HCT116 (cell line): ENCODE results near the gene LRIT3. TPM values are rescaled to one million over a fixed set of nuclear protein-coding genes. Genes with fewer than 3 reads are reported as not detected.
A peak's percentile ranks its signal among the peaks of the same experiment; 100 is the strongest.

Experiments
- ATAC-seq: fragments of 200-7000 bp; cut with Tn5 transposase; 2 replicates; pipeline ENCODE4 v1.9.1; 2020; ENCODE audit warnings: mild to moderate bottlenecking, moderate library complexity
- Bru-seq: library from RNA; stranded (reverse); fragments of 400-500 nt; gene quantifications from one replicate; lab custom pipeline; 2021; lab: Mats Ljungman, UMichigan
- BruChase-seq, 2 experiments: library from RNA; stranded (reverse); fragments of 400-500 nt; gene quantifications; one replicate each; lab custom pipeline; 2021; lab: Mats Ljungman, UMichigan
- BruUV-seq: library from RNA; stranded (reverse); fragments of 400-500 nt; replicated peaks from 2 replicates; lab custom pipeline; 2021; lab: Mats Ljungman, UMichigan
- CTCF ChIA-PET: fragments of 300-600 bp; sonication (Branson Sonifier 250); formaldehyde crosslinking; loops from one replicate; lab custom pipeline; 2021; ENCODE audit warnings: antibody characterized with exemption; lab: Charles Lee
- POLR2A ChIA-PET: fragments of 300-600, 350-600 bp; sonication (Branson Sonifier 250); formaldehyde crosslinking; loops from one replicate; lab custom pipeline; 2021; ENCODE audit warnings: antibody characterized with exemption; lab: Charles Lee
- RAD21 ChIA-PET, 2 experiments: fragments of 300-600 bp; sonication (Branson Sonifier 250); formaldehyde crosslinking; loops; one replicate each; lab custom pipeline; 2023; ENCODE audit warnings: low total read pairs in 2 of 2; ENCODE audit not compliant: uncharacterized antibody in 2 of 2, unreplicated experiment in 2 of 2, low non-redundant PET in 1 of 2; lab: Charles Lee
- DNase-seq: peaks from one replicate; pipeline ENCODE4 v3.0.0-alpha.2; 2010; ENCODE audit warnings: low read depth, low spot score
- H2AFZ ChIP-seq: fragments of 200-600 bp; shearing (Covaris generic), sonication (generic); 2 replicates; pipeline ENCODE4 v1.6.1; 2017; ENCODE audit warnings: low read depth, mixed run types, mixed read lengths, antibody characterized with exemption, low read length; ENCODE audit not compliant: poor library complexity, severe bottlenecking
- H3K27ac ChIP-seq: 2 replicates; pipeline ENCODE4 v1.5.1; 2012; ENCODE audit warnings: low read depth, low read length
- H3K27me3 ChIP-seq: fragments of 200-600 bp; sonication (generic); 2 replicates; pipeline ENCODE4 v1.6.1; 2016; ENCODE audit warnings: mixed run types, low read length, mixed read lengths; ENCODE audit not compliant: insufficient read depth
- H3K36me3 ChIP-seq, 2 experiments: fragments of 200-500 bp in 1 of 2; fragments of 200-600 bp in 1 of 2; sonication (Bioruptor generic) in 1 of 2; sonication (generic) in 1 of 2; 2 replicates each; pipeline versions ENCODE4 v1.5.1 to v1.6.1; 2014 to 2016; ENCODE audit warnings: low read length in 2 of 2, inconsistent platforms in 1 of 2, mixed read lengths in 1 of 2, mixed run types in 1 of 2; ENCODE audit not compliant: insufficient read depth in 2 of 2, control insufficient read depth in 1 of 2
- H3K4me1 ChIP-seq, 2 experiments: fragments of 200-600 bp in 1 of 2; sonication (generic) in 1 of 2; 2 replicates each; pipeline versions ENCODE4 v1.5.1 to v1.6.1; 2012 to 2017; ENCODE audit warnings: low read length in 2 of 2, inconsistent platforms in 1 of 2, mild to moderate bottlenecking in 1 of 2, mixed read lengths in 1 of 2, mixed run types in 1 of 2, moderate library complexity in 1 of 2; ENCODE audit not compliant: insufficient read depth in 2 of 2, control insufficient read depth in 1 of 2
- H3K4me2 ChIP-seq: fragments of 200-600 bp; sonication (generic); 2 replicates; pipeline ENCODE4 v1.6.1; 2017; ENCODE audit warnings: mixed run types, low read length, mixed read lengths
- H3K4me3 ChIP-seq, 2 experiments: fragments of 200-600 bp in 1 of 2; sonication (generic) in 1 of 2; replicated peaks in 1 of 2; 2 replicates each; pipeline ENCODE4 v1.5.1; 2011 to 2016; ENCODE audit warnings: low read length in 2 of 2, control low read depth in 1 of 2, low read depth in 1 of 2, mild to moderate bottlenecking in 1 of 2, mixed read lengths in 1 of 2, mixed run types in 1 of 2
- H3K79me2 ChIP-seq: fragments of 200-600 bp; sonication (generic); 2 replicates; pipeline ENCODE4 v1.6.1; 2017; ENCODE audit warnings: mild to moderate bottlenecking, mixed run types, low read length, moderate library complexity, mixed read lengths; ENCODE audit not compliant: insufficient read depth
- H3K9ac ChIP-seq: fragments of 200-600 bp; sonication (generic); 2 replicates; pipeline ENCODE4 v1.6.1; 2016; ENCODE audit warnings: low read length, mixed read lengths
- H3K9me2 ChIP-seq: fragments of 200-600 bp; sonication (generic), shearing (Covaris generic); 2 replicates; pipeline ENCODE4 v1.6.1; 2017; ENCODE audit warnings: mixed run types, mild to moderate bottlenecking, moderate library complexity; ENCODE audit not compliant: insufficient read depth
- H3K9me3 ChIP-seq, 2 experiments: fragments of 200-500 bp in 1 of 2; fragments of 200-600 bp in 1 of 2; sonication (Bioruptor generic) in 1 of 2; sonication (generic) in 1 of 2; 2 replicates each; pipeline ENCODE4 v1.6.1; 2014 to 2017; ENCODE audit warnings: low read length in 2 of 2, mixed read lengths in 2 of 2, inconsistent platforms in 1 of 2, low read depth in 1 of 2, mild to moderate bottlenecking in 1 of 2, mixed run types in 1 of 2, moderate library complexity in 1 of 2; ENCODE audit not compliant: control insufficient read depth in 1 of 2, insufficient read depth in 1 of 2
- H4K20me1 ChIP-seq: fragments of 200-600 bp; sonication (generic), shearing (Covaris generic); 2 replicates; pipeline ENCODE4 v1.6.1; 2017; ENCODE audit warnings: mixed run types, mild to moderate bottlenecking, moderate library complexity; ENCODE audit not compliant: insufficient read depth
- ATF3 ChIP-seq: IDR thresholded peaks from 2 replicates; pipeline ENCODE4 v1.6.1; 2012
- CBX3 ChIP-seq: IDR thresholded peaks from 2 replicates; pipeline ENCODE4 v1.6.1; 2012; ENCODE audit warnings: low read depth
- CEBPB ChIP-seq: IDR thresholded peaks from 2 replicates; pipeline ENCODE4 v1.6.1; 2012; ENCODE audit warnings: low read depth
- CTCF ChIP-seq, 3 experiments: fragments of 200-600 bp in 1 of 3; sonication (generic) in 1 of 3; IDR thresholded peaks in 2 of 3; conservative IDR thresholded peaks in 1 of 3; 2 replicates each; pipeline ENCODE4 v1.5.1; 2012 to 2017; ENCODE audit warnings: low read depth in 2 of 3, low read length in 2 of 3, antibody characterized with exemption in 1 of 3, borderline replicate concordance in 1 of 3, control low read depth in 1 of 3, mild to moderate bottlenecking in 1 of 3, mixed read lengths in 1 of 3, mixed run types in 1 of 3, moderate library complexity in 1 of 3; ENCODE audit not compliant: insufficient read depth in 1 of 3
- EGR1 ChIP-seq: IDR thresholded peaks from 2 replicates; pipeline ENCODE4 v1.6.1; 2012; ENCODE audit warnings: low read depth
- ELF1 ChIP-seq: IDR thresholded peaks from 2 replicates; pipeline ENCODE4 v1.6.1; 2012; ENCODE audit warnings: low read depth, borderline replicate concordance
- EZH2 ChIP-seq: fragments of 200-600 bp; sonication (generic); IDR thresholded peaks from 2 replicates; pipeline ENCODE4 v1.6.1; 2017; ENCODE audit warnings: antibody characterized with exemption, mixed run types
- EZH2phosphoT487 ChIP-seq: fragments of 200-600 bp; IDR thresholded peaks from 2 replicates; pipeline ENCODE4 v1.6.1; 2018; ENCODE audit warnings: antibody characterized with exemption, borderline replicate concordance
- FOSL1 ChIP-seq: IDR thresholded peaks from 2 replicates; pipeline ENCODE4 v1.6.1; 2012; ENCODE audit warnings: low read depth
- MAX ChIP-seq: IDR thresholded peaks from 2 replicates; pipeline ENCODE4 v1.6.1; 2012
- POLR2A ChIP-seq: IDR thresholded peaks from 2 replicates; pipeline ENCODE4 v1.7.0; 2011; ENCODE audit warnings: borderline replicate concordance; ENCODE audit not compliant: insufficient read depth, insufficient read length; ENCODE audit errors: extremely low read depth
- RAD21 ChIP-seq: IDR thresholded peaks from 2 replicates; pipeline ENCODE4 v1.6.1; 2012; ENCODE audit warnings: low read depth, mild to moderate bottlenecking
- REST ChIP-seq: IDR thresholded peaks from 2 replicates; pipeline ENCODE4 v1.6.1; 2012; ENCODE audit warnings: low read depth
- SIN3A ChIP-seq: IDR thresholded peaks from 2 replicates; pipeline ENCODE4 v1.6.1; 2012; ENCODE audit warnings: low read depth
- SP1 ChIP-seq: IDR thresholded peaks from 2 replicates; pipeline ENCODE4 v1.6.1; 2012; ENCODE audit warnings: low read depth
- SRF ChIP-seq: IDR thresholded peaks from 2 replicates; pipeline ENCODE4 v1.6.1; 2012; ENCODE audit warnings: low read depth
- TCF7L2 ChIP-seq: IDR thresholded peaks from 2 replicates; pipeline ENCODE4 v1.7.0; 2011; ENCODE audit warnings: borderline replicate concordance, inconsistent platforms; ENCODE audit not compliant: insufficient read depth, insufficient read length; ENCODE audit errors: extremely low read depth
- YY1 ChIP-seq: IDR thresholded peaks from 2 replicates; pipeline ENCODE4 v1.6.1; 2011; ENCODE audit warnings: low read length, low read depth, moderate library complexity, mild to moderate bottlenecking; ENCODE audit not compliant: insufficient replicate concordance; ENCODE audit errors: extremely low read depth
- ZBTB33 ChIP-seq: IDR thresholded peaks from 2 replicates; pipeline ENCODE4 v1.6.1; 2011; ENCODE audit warnings: mild to moderate bottlenecking, low read length, moderate library complexity; ENCODE audit not compliant: insufficient replicate concordance; ENCODE audit errors: extremely low read depth
- ZFX ChIP-seq: fragments of 450-650 bp; IDR thresholded peaks from 2 replicates; pipeline ENCODE4 v1.6.1; 2017
- intact Hi-C: fragments of 100-400 bp; cut with micrococcal nuclease; formaldehyde crosslinking; loops from 2 replicates; pipeline ENCODE4 v1.10.0; 2022
- long read RNA-seq: library from polyadenylated mRNA; unstranded; transcript quantifications from one replicate; pipeline ENCODE4 v2.0.0, GENCODE V29; 2021; ENCODE audit not compliant: unreplicated experiment
- polyA plus RNA-seq: library from polyadenylated mRNA; unstranded; fragments of >200 nt; gene quantifications from 2 replicates; pipeline ENCODE4 v1.2.1, GENCODE V29; 2012; ENCODE audit warnings: missing spikeins
- total RNA-seq: library from RNA; stranded (reverse); gene quantifications from one replicate; pipeline ENCODE4 v1.2.1, GENCODE V29; 2021; ENCODE audit not compliant: unreplicated experiment

LRIT3 gene
- total RNA-seq (0.47 TPM), Bru-seq, nascent RNA (percentile 36 among the genes with signal in this experiment), BruChase-seq, experiment 1, labeled RNA remaining after a 6-hour chase (percentile 54 among the genes with signal in this experiment), BruChase-seq, experiment 2, labeled RNA remaining after a 2-hour chase (percentile 53 among the genes with signal in this experiment)
- polyA plus RNA-seq = 0.09 and 0.10 TPM in 2 replicates
- long read RNA-seq = 0 reads

GRCh38 chr4:109847896-109848442 is at the start of gene LRIT3:
TSS of gene LRIT3 (plus strand) at chr4:109848107. CDS start at chr4:109848202, 95 bp downstream.
- ATAC-seq (no peak), DNase-seq (no peak)
- Histone ChIP-seq H3K27ac (no peak within 1 kb of the TSS), H3K36me3 (no peaks in the 10 kb centered on the region), H3K9ac (no peak within 1 kb of the TSS), H3K4me1 (no peaks in the 10 kb centered on the region), H4K20me1 (no peaks in the 10 kb centered on the region), H2AFZ (no peak within 1 kb of the TSS), H3K4me3 (no peak within 1 kb of the TSS), H3K27me3 (no peaks in the 10 kb centered on the region), H3K79me2 (no peaks in the 10 kb centered on the region), H3K4me2 (no peak within 1 kb of the TSS), H3K9me2 (no peaks in the 10 kb centered on the region), H3K9me3 (no peaks in the 10 kb centered on the region)
- RAD21 ChIA-PET = no interaction called here
- intact Hi-C loops = no loop called here
- no peak for TF ChIP-seq POLR2A
- TF ChIP-seq ATF3 = no peak
- TF ChIP-seq CEBPB = no peak
- no peak for TF ChIP-seq EZH2
- TF ChIP-seq ZBTB33 = no peak
- TF ChIP-seq FOSL1 = no peak
- TF ChIP-seq MAX = no peak
- no peak for TF ChIP-seq CBX3
- TF ChIP-seq SRF = no peak
- no peak for TF ChIP-seq EZH2phosphoT487
- TF ChIP-seq SIN3A = no peak
- TF ChIP-seq EGR1 = no peak
- no peak for TF ChIP-seq SP1
- TF ChIP-seq YY1 = no peak
- no peak for TF ChIP-seq REST
- no peak for TF ChIP-seq TCF7L2
- no peak for TF ChIP-seq CTCF (IDR thresholded peaks at IDR 0.05 in 2 of 3, conservative IDR thresholded peaks at IDR 0.05 in 1 of 3; ENCODE audit: borderline replicate concordance in 1 of 3, insufficient read depth in 1 of 3, low read depth in 2 of 3, low read length in 2 of 3)
- no peak for TF ChIP-seq ELF1
- no peak for TF ChIP-seq RAD21
- no peak for TF ChIP-seq ZFX
- CTCF ChIA-PET = no interaction called here
- BruUV-seq = no TSS peak
- POLR2A ChIA-PET = no interaction called here
